ENCODE results near the gene ARID3B. TPM values are rescaled to one million over a fixed set of nuclear protein-coding genes. Genes with fewer than 3 reads are reported as not detected.

Gene ARID3B, protein sequence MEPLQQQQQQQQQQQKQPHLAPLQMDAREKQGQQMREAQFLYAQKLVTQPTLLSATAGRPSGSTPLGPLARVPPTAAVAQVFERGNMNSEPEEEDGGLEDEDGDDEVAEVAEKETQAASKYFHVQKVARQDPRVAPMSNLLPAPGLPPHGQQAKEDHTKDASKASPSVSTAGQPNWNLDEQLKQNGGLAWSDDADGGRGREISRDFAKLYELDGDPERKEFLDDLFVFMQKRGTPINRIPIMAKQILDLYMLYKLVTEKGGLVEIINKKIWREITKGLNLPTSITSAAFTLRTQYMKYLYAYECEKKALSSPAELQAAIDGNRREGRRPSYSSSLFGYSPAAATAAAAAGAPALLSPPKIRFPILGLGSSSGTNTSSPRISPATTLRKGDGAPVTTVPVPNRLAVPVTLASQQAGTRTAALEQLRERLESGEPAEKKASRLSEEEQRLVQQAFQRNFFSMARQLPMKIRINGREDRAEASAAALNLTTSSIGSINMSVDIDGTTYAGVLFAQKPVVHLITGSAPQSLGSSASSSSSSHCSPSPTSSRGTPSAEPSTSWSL
- total RNA-seq, result 1.8 and 3.0 TPM in 2 replicates

DNA sequence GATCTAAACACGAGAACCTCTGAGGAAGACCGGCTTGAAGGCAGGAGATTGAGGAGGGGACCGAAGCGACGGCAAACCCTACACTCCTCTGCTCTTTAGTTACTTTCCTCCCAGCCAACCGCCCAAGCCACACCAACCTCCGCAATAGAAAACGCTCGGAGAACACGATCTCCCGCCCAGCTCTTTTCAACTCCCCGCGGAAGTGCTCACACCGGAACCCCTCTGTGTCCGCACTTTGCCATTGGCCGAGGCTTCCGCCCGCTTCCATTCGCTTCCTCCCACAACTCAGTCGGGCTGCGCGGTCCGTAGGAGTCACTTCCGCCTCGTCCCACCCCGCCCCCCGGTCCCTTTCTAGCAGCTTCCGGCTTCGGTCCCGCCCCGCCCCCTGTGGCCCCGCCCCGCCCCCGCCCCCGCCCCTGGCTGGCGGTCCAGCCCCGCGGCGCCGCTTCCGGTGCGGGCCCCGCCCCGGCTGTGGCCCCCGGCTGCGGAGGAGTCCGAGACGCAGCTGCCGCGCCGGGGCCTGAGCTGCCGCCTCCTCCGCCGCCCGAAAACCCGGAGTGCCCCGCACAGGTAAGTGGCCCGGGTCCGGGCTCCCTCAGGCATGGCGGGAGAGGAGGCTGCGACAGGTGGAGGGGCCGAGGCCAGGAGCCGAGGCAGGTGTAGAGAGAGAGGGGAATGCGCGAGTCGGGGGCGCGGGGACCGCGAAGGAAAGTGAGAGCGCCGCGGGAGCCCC lies at the start of gene ARID3B:
Gene ARID3B, plus strand, starts transcription at position 460 of the 733 bp plus-strand sequence. CDS start 2,717 bp downstream, outside the sequence.

DNA sequence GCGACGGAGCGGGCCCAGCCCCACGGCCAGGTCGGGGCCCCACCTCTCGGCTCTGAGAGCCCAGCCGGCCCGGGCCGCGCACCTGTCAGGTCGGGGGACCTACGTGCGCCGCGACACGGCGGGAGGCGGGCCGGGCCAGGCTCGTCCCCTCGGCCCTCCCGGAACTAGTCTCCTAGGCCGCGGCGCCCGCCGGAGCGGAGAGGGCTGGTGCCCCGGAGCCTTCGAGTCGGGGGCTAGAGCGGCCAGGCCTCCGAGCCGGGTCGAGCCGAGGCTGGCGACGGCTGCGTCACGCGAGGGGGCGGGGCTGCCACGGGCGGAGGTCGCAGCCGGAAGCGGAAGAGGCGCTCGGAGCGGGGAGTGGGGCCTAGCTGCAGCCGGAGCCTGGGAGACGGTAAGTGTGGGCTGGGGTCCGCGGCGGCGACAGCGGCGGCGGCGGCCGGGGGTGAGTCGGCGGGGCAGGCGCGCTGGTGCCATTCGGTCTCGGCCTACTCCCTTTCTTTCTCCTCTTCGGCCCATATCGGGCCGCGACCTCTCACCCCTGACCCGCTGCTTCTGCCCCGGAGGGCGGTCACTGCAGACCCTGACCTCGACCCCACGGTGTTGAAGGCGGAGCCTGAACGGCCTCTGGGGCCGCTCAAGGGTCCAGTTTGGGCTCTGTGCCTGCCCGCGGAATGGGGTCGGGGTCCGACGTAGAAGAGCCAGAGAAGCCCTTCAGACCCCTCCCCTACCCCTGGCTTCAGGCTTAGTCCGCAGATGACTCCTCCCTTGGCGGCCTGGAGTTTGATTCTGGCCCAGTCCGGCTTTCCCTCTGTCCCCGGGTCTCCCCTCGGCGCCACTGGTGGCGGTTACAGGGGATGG lies 74.7 kb downstream of the ARID3B start, which contains the start of gene CLK3:
Gene CLK3, plus strand, starts transcription at position 329 of the 858 bp plus-strand sequence. CDS start 3,361 bp downstream, outside the sequence.

Other genes starting within 250 kb of the ARID3B start
- gene CYP11A1, start 173.6 kb upstream of the ARID3B start, total RNA-seq, result 0.30 and 0.84 TPM in 2 replicates
- gene SEMA7A, start 107.3 kb upstream of the ARID3B start, total RNA-seq, result 24.7 and 26.2 TPM in 2 replicates
- gene UBL7, start 80.1 kb upstream of the ARID3B start, total RNA-seq, result 76.1 and 77.5 TPM in 2 replicates
- gene CLK3, start 74.6 kb downstream of the ARID3B start, total RNA-seq, result 67.9 and 77.7 TPM in 2 replicates
- gene EDC3, start 154.8 kb downstream of the ARID3B start, total RNA-seq, result 9.4 and 11.9 TPM in 2 replicates
- not detected in 2 replicates for gene CYP1A1, start 184.3 kb downstream of the ARID3B start, total RNA-seq
- gene CYP1A2, start 207.6 kb downstream of the ARID3B start, total RNA-seq, result not detected in 2 replicates
- gene CSK, start 240.9 kb downstream of the ARID3B start, total RNA-seq, result 21.1 and 23.5 TPM in 2 replicates